Measurements from ENCODE around the gene PI4K2A. TPM values are rescaled to one million over a fixed set of nuclear protein-coding genes. Genes with fewer than 3 reads are reported as not detected.

PI4K2A gene
- total RNA-seq, result 9.8 and 14.0 TPM in 2 replicates

DNA sequence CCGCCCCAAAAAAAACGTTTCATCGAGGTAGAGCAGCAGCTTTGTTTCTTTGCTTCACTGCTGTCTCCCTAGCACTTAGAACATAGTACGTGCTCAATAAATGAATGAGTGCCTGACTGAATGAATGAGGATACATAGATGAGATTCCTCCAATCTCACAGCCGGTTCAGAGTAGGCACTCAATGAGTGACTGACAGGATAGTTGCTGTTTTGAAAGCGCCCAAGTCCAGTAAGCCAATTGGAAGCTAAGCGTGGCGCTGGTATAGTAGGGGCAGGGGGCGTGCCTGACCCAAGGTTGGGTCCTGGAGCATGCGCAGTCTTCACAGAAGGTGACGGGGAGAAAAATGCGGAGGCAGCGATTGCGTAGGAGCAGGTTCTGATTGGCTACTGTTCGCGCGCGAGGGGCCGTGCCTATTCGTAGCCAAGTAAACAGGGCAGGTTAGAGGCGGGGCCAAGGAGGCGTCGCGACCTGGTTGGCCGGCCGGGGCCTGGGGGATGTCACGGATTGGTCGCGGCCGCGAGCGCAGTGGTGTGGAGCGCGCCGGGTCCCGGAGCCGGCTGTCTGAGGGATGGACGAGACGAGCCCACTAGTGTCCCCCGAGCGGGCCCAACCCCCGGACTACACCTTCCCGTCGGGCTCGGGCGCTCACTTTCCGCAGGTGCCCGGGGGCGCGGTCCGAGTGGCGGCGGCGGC lies at the start of gene PI4K2A:
PI4K2A (plus strand) TSS at position 498 of the 694 bp plus-strand sequence; CDS start at position 570, 72 bp downstream.

DNA sequence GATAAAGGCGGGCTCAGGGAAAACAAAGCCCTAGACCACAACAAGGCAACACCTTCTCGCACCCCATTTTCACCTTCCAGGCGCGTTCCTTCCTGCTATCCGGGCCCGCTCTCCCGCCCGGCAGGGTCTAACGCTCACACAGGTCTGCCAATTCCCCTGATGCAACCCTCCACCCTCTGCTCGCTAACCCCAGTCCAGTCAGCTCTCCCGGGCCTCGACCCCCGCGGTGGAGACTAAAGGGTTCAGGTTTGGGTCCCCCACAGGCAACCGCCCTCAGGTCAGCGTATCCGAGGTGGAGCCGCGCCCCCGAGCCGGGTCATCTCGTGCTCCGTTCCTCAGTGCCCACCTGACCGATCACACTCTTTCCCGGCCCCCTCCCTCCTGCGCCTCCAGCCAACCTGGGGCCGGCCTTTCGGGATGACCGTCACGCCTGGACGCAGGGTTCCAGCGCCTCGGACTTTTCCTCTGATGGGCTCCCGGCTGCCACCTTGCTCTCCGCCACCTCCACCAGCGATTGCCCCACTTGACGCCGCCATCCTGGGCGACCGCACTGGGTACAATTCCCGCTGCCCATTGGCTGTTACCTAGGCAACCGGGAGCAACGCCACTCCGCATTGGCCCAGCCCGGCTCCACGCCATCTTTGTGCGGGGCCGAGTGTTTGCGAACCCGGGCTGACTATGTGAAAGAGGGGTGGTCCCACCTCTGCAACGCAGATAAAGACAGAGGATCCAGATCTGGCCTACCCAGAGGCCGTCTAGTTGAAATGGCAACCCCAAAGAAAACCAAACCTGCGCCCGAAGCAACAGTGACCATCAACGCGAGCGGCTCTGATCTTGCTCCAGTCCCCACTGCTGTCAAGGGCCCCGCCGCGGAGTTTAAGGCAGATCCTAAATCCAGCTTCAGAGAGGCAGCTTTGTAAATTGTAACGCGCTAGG lies 7.3 kb upstream of the PI4K2A start, which contains the start of gene MORN4:
MORN4 (minus strand) TSS at position 552 of the 936 bp plus-strand sequence. CDS start 13,847 bp downstream, outside the sequence.

DNA sequence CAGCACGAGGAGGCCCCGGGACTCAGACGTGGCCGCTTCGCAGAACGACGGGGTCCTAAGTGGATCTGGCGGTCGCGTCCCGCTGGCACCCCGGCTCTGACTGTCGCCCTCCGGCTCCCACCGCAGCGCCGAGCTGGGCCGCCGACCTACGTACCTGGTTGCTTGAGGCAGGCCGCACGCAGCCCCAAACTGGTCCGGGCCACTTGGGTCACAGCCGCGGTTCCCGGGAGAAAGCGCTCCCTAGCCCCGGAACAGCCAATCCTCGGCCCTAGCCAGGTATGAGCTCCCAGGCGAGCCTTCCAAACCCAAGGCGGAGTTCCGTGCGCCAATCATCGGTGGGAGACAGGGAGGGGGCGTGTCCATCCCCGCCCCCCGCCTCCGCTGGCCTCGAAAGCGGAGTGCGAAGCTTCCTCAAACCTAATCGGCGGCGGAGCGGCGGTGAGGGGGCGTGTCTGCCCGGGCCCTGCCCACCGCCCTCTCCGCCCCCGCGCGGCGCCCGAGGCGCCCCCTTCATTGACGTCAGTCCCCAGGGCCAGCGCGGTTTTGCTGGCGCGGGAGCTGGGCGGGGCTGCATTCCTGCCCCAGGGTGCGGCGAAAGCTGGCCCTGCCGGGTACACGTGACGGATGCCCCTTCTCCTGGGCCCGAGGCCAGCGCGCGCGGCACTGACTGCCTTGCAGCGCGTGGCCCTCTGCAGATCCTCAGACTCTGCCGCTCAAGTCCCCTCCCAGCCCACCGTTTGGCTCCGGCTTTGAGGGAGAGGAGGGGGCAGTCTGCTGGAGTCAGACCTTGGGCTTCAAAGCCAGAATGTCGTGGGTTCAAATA lies 46.7 kb downstream of the PI4K2A start, which contains the start of gene AVPI1:
AVPI1 (minus strand) TSS at position 280 of the 823 bp plus-strand sequence. CDS start 7,336 bp downstream, outside the sequence.

DNA sequence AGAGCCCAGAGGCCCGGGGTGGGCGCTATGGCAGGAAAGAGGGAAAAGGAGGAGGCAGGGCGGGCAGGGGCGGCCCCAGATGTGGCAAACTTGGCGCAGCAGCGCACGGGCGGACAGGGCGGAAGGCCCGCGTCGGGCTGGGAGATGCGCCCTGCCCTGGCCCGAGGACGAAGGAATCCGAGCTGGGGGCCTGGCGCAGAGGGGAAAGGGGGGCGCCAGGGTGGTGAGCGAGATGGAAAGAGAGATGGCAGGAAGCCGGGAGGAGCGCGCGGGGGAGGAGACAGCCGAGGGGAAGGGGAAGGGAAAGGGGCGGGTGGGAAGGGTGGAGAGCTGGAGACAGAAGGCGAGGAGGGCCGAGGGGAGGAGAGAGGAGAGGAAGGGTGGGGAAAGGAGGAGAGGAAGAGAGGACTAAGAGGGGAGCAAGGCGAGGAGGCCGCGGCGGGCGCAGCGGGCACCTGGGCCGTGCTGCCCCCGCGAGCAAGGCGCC lies 72.9 kb downstream of the PI4K2A start, which contains the start of gene MARVELD1:
MARVELD1 (plus strand) TSS at position 392 of the 487 bp plus-strand sequence. CDS start 147 bp downstream, outside the sequence.

Other genes starting within 250 kb of the PI4K2A start
- gene RRP12, start 239.3 kb upstream of the PI4K2A start, total RNA-seq, result 8.4 and 8.7 TPM in 2 replicates
- 172 and 252 TPM in 2 replicates for gene PGAM1, start 214.5 kb upstream of the PI4K2A start, total RNA-seq
- gene EXOSC1, start 194.7 kb upstream of the PI4K2A start, total RNA-seq, result 34.5 and 34.6 TPM in 2 replicates
- 27.0 and 28.2 TPM in 2 replicates for gene ZDHHC16, start 194.5 kb upstream of the PI4K2A start, total RNA-seq
- 46.0 and 46.5 TPM in 2 replicates for gene MMS19, start 142.2 kb upstream of the PI4K2A start, total RNA-seq
- gene UBTD1, start 141.7 kb upstream of the PI4K2A start, total RNA-seq, result 17.7 and 22.4 TPM in 2 replicates
- gene ANKRD2, start 67.9 kb upstream of the PI4K2A start, total RNA-seq, result 0.16 and 4.9 TPM in 2 replicates
- 0.34 and 1.4 TPM in 2 replicates for gene HOGA1, start 56.3 kb upstream of the PI4K2A start, total RNA-seq
- gene C10orf62, start 51.0 kb upstream of the PI4K2A start, total RNA-seq, result not detected in 2 replicates
- gene MORN4, start 7.2 kb upstream of the PI4K2A start, total RNA-seq, result 3.2 and 5.2 TPM in 2 replicates
- 21.0 and 34.7 TPM in 2 replicates for gene AVPI1, start 46.6 kb downstream of the PI4K2A start, total RNA-seq
- gene MARVELD1, start 73.1 kb downstream of the PI4K2A start, total RNA-seq, result 9.5 and 14.8 TPM in 2 replicates
- gene ZFYVE27, start 96.5 kb downstream of the PI4K2A start, total RNA-seq, result 14.3 and 15.0 TPM in 2 replicates
- not detected in 2 replicates for gene SFRP5, start 131.3 kb downstream of the PI4K2A start, total RNA-seq
- not detected in 2 replicates for gene GOLGA7B, start 209.2 kb downstream of the PI4K2A start, total RNA-seq